Astrocyte of the spinal cord (primary cell): Measurements from ENCODE around the gene LHCGR.
"Not testable (repeated sequence)": the region's sequence is repeated elsewhere in the genome, so short reads cannot be mapped to it uniquely, and the experiment has no call there.

Experiments used
- DNase-seq: peaks from one replicate; pipeline ENCODE4 v3.0.0; 2011; ENCODE audit warnings: low read depth, low spot score
- H3K4me3 ChIP-seq: 2 replicates; pipeline ENCODE4 v1.5.1; 2011; ENCODE audit warnings: low read depth, mild to moderate bottlenecking, low read length, moderate library complexity
- in situ Hi-C: cut with HindIII; loops from 2 replicates; pipeline ENCODE4 v1.10.0; 2017; ENCODE audit warnings: low sequenced_read_pairs
- TF ChIP-seq, protein P1 (sequence below): IDR thresholded peaks from 2 replicates; pipeline ENCODE4 v1.5.1; 2012; ENCODE audit warnings: low read depth, mild to moderate bottlenecking, low read length, inconsistent platforms

Gene LHCGR

GRCh38 chr2:48709096-48710034, 46.2 kb downstream of the LHCGR start:
- TF ChIP-seq, protein P1, sequence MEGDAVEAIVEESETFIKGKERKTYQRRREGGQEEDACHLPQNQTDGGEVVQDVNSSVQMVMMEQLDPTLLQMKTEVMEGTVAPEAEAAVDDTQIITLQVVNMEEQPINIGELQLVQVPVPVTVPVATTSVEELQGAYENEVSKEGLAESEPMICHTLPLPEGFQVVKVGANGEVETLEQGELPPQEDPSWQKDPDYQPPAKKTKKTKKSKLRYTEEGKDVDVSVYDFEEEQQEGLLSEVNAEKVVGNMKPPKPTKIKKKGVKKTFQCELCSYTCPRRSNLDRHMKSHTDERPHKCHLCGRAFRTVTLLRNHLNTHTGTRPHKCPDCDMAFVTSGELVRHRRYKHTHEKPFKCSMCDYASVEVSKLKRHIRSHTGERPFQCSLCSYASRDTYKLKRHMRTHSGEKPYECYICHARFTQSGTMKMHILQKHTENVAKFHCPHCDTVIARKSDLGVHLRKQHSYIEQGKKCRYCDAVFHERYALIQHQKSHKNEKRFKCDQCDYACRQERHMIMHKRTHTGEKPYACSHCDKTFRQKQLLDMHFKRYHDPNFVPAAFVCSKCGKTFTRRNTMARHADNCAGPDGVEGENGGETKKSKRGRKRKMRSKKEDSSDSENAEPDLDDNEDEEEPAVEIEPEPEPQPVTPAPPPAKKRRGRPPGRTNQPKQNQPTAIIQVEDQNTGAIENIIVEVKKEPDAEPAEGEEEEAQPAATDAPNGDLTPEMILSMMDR = no peak
- H3K4me3 ChIP-seq = no peak overlapping the region
- DNase-seq = no peak
- in situ Hi-C loops = no loop called here

DNA sequence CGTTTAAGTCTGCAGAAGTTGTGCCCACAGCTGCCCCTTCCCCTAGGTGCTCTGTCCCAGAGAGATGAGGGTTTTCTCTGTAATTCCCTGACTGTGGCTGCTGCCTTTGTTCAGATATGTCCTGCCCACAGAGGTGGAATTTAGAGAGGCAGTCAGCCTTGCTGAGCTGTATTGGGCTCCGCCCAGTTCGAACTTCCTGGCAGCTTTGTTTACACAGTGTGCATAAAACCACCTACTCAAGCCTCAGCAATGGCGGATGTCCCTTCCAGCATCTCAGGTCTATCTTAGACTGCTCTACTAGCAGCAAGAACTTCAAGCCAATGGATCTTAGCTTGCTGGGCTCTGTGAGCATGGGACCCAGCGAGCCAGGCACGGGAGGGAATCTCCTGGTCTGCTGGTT, 48.1 kb downstream of the LHCGR start:
- no peak overlapping the region for H3K4me3 ChIP-seq
- TF ChIP-seq, protein P1 = no peak
- DNase-seq = no peak
- in situ Hi-C loops = no loop called here

GRCh38 chr2:48703621-48704020, 51.9 kb downstream of the LHCGR start:
- in situ Hi-C loops, H3K4me3 ChIP-seq: not testable (repeated sequence)

GRCh38 chr2:48699348-48699930, 56.1 kb downstream of the LHCGR start:
- DNase-seq = peak; percentile 62
- no peak overlapping the region for H3K4me3 ChIP-seq
- TF ChIP-seq, protein P1 = no peak
- in situ Hi-C loops = no loop called here

More at GRCh38 chr2:48703621-48704020, 51.9 kb downstream of the LHCGR start:
- not testable (repeated sequence) for DNase-seq

GRCh38 chr2:48696881-48697280, 58.6 kb downstream of the LHCGR start:
- TF ChIP-seq, protein P1 = no peak
- in situ Hi-C loops = no loop called here
- no peak overlapping the region for H3K4me3 ChIP-seq
- no peak for DNase-seq

DNA sequence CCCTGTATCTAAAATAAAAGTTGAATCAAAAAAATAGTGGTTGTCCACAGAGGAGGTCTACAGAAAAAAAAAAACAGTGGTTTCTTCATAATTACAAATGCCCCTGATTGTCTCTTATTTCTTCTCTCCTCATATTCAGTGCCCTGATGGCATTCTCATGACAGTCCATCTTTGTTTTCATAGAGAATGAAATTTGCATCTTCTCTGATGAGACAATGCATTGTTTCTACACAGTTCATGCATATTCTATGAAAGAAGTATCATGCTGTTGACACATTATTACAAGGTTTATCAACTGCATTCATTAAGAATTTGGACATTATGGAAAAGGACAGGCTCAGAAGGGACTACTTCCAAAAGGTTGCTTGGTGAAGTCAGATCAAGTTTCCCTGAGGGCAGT, 59.5 kb downstream of the LHCGR start:
- TF ChIP-seq, protein P1 = no peak
- no peak for DNase-seq
- in situ Hi-C loops = no loop called here
- no peak overlapping the region for H3K4me3 ChIP-seq

DNA sequence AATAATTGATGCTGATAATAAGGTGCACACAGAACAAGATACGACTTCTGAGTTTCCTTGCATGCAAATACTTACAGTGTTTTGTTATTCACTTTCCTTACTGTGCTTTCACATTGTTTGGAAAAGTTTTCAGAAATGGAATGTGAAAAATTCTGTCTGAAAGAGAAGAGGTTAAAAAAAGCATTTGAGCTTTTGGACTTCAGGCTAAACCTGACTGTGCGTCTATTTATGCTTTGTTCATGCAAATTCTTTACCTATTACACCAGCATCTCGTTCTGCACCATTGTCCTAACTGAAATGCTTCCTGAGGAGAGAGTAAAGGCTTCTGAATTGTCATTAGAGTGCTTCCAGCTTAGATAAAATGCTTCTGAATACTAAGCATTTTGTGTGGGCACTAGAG, 61.4 kb downstream of the LHCGR start:
- peak; percentile 45 for DNase-seq
- TF ChIP-seq, protein P1 = no peak
- in situ Hi-C loops = no loop called here
- H3K4me3 ChIP-seq = no peak overlapping the region
